ENCODE measurements around the gene DCST2. TPM values are rescaled to one million over a fixed set of nuclear protein-coding genes. Genes with fewer than 3 reads are reported as not detected.

The DCST2 gene
- 0.22 to 0.72 TPM (median 0.46 TPM) in 5 replicates for total RNA-seq (2022; extraction: Qiagen RNA extraction; ENCODE audit: low read depth)

GRCh38 chr1:155033524-155033923, at the start of gene DCST2, which contains the start of gene DCST1:
Gene DCST2, minus strand, starts transcription at chr1:155033781. Its CDS starts 80 bp downstream, at chr1:155033701.
Gene DCST1, plus strand, starts transcription at chr1:155033824. Its CDS starts 213 bp downstream, at chr1:155034037.

GRCh38 chr1:155078469-155079209, 45.1 kb upstream of the DCST2 start, which contains the start of gene EFNA3:
Gene EFNA3, plus strand, starts transcription at chr1:155078837. Its CDS starts 105 bp downstream, at chr1:155078942.

GRCh38 chr1:155063550-155064110, 30.0 kb upstream of the DCST2 start, which contains the start of gene EFNA4:
Gene EFNA4, plus strand, starts transcription at chr1:155063740. Its CDS starts 84 bp downstream, at chr1:155063824.

GRCh38 chr1:155050560-155051341, 17.2 kb upstream of the DCST2 start, which contains the start of gene ADAM15:
Gene ADAM15, plus strand, starts transcription at chr1:155051316. Its CDS starts 71 bp downstream, at chr1:155051387.

GRCh38 chr1:155002464-155003226, 30.9 kb downstream of the DCST2 start, which contains the start of gene ZBTB7B:
Gene ZBTB7B, plus strand, starts transcription at chr1:155002802. Its CDS starts 11,859 bp downstream, at chr1:155014661.

GRCh38 chr1:154993572-154994268, 39.9 kb downstream of the DCST2 start, which contains the start of gene LENEP:
Gene LENEP, plus strand, starts transcription at chr1:154993586. Its CDS starts 22 bp downstream, at chr1:154993608.

GRCh38 chr1:154982897-154983648, 50.5 kb downstream of the DCST2 start, which contains the start of gene FLAD1:
Gene FLAD1, plus strand, starts transcription at chr1:154983344. Its CDS starts 351 bp downstream, at chr1:154983695.

GRCh38 chr1:154974102-154974807, 59.3 kb downstream of the DCST2 start, which contains the start of gene CKS1B:
Gene CKS1B, plus strand, starts transcription at chr1:154974681. Its CDS starts 65 bp downstream, at chr1:154974746.

GRCh38 chr1:154970631-154971340, 62.8 kb downstream of the DCST2 start, which contains the start of gene SHC1:
Gene SHC1, minus strand, starts transcription at chr1:154970747. Its CDS starts 221 bp downstream, at chr1:154970526.

Other genes starting within 250 kb of the DCST2 start
- gene KCNN3, start 163.5 kb downstream of the DCST2 start, total RNA-seq (2022; extraction: Qiagen RNA extraction; ENCODE audit: low read depth) = 0.06 to 0.25 TPM (median 0.11 TPM) in 5 replicates
- gene PMVK, start 97.1 kb downstream of the DCST2 start, total RNA-seq (2022; extraction: Qiagen RNA extraction; ENCODE audit: low read depth) = 34.0 to 43.1 TPM (median 39.3 TPM) in 5 replicates
- gene PBXIP1, start 77.7 kb downstream of the DCST2 start, total RNA-seq (2022; extraction: Qiagen RNA extraction; ENCODE audit: low read depth) = 13.0 to 17.0 TPM (median 13.9 TPM) in 5 replicates
- gene PYGO2, start 72.0 kb downstream of the DCST2 start, total RNA-seq (2022; extraction: Qiagen RNA extraction; ENCODE audit: low read depth) = 22.8 to 24.9 TPM (median 23.9 TPM) in 5 replicates
- gene SHC1, start 63.0 kb downstream of the DCST2 start, total RNA-seq (2022; extraction: Qiagen RNA extraction; ENCODE audit: low read depth) = 136 to 154 TPM (median 140 TPM) in 5 replicates
- 328 to 363 TPM (median 338 TPM) in 5 replicates for gene CKS1B, start 59.1 kb downstream of the DCST2 start, total RNA-seq (2022; extraction: Qiagen RNA extraction; ENCODE audit: low read depth)
- gene FLAD1, start 50.4 kb downstream of the DCST2 start, total RNA-seq (2022; extraction: Qiagen RNA extraction; ENCODE audit: low read depth) = 40.1 to 46.0 TPM (median 41.6 TPM) in 5 replicates
- not detected in 5 replicates for gene LENEP, start 40.2 kb downstream of the DCST2 start, total RNA-seq (2022; extraction: Qiagen RNA extraction; ENCODE audit: low read depth)
- 19.7 to 26.6 TPM (median 25.9 TPM) in 5 replicates for gene ZBTB7B, start 31.0 kb downstream of the DCST2 start, total RNA-seq (2022; extraction: Qiagen RNA extraction; ENCODE audit: low read depth)
- gene DCST1, start within 50 bp of the DCST2 start, total RNA-seq (2022; extraction: Qiagen RNA extraction; ENCODE audit: low read depth) = not detected in 5 replicates
- 64.6 to 76.9 TPM (median 67.8 TPM) in 5 replicates for gene ADAM15, start 17.5 kb upstream of the DCST2 start, total RNA-seq (2022; extraction: Qiagen RNA extraction; ENCODE audit: low read depth)
- 7.3 to 9.0 TPM (median 8.4 TPM) in 5 replicates for gene EFNA4, start 30.0 kb upstream of the DCST2 start, total RNA-seq (2022; extraction: Qiagen RNA extraction; ENCODE audit: low read depth)
- 3.7 to 5.6 TPM (median 4.2 TPM) in 5 replicates for gene EFNA3, start 45.1 kb upstream of the DCST2 start, total RNA-seq (2022; extraction: Qiagen RNA extraction; ENCODE audit: low read depth)
- gene EFNA1, start 94.1 kb upstream of the DCST2 start, total RNA-seq (2022; extraction: Qiagen RNA extraction; ENCODE audit: low read depth) = 30.6 to 50.0 TPM (median 37.3 TPM) in 5 replicates
- 34.2 to 39.1 TPM (median 35.5 TPM) in 5 replicates for gene SLC50A1, start 102.1 kb upstream of the DCST2 start, total RNA-seq (2022; extraction: Qiagen RNA extraction; ENCODE audit: low read depth)
- gene DPM3, start 106.8 kb upstream of the DCST2 start, total RNA-seq (2022; extraction: Qiagen RNA extraction; ENCODE audit: low read depth) = 78.1 to 102 TPM (median 91.3 TPM) in 5 replicates
- 226 to 250 TPM (median 230 TPM) in 5 replicates for gene KRTCAP2, start 139.5 kb upstream of the DCST2 start, total RNA-seq (2022; extraction: Qiagen RNA extraction; ENCODE audit: low read depth)
- 1.3 to 1.8 TPM (median 1.4 TPM) in 5 replicates for gene TRIM46, start 140.1 kb upstream of the DCST2 start, total RNA-seq (2022; extraction: Qiagen RNA extraction; ENCODE audit: low read depth)
- gene THBS3, start 174.1 kb upstream of the DCST2 start, total RNA-seq (2022; extraction: Qiagen RNA extraction; ENCODE audit: low read depth) = 7.5 to 9.9 TPM (median 9.4 TPM) in 5 replicates
- 67.2 to 74.0 TPM (median 72.4 TPM) in 5 replicates for gene MTX1, start 174.9 kb upstream of the DCST2 start, total RNA-seq (2022; extraction: Qiagen RNA extraction; ENCODE audit: low read depth)
- gene ENTREP3, start 221.7 kb upstream of the DCST2 start, total RNA-seq (2022; extraction: Qiagen RNA extraction; ENCODE audit: low read depth) = 28.1 to 40.5 TPM (median 34.2 TPM) in 5 replicates
- 105 to 133 TPM (median 125 TPM) in 5 replicates for gene SCAMP3, start 228.6 kb upstream of the DCST2 start, total RNA-seq (2022; extraction: Qiagen RNA extraction; ENCODE audit: low read depth)
- 18.1 to 31.1 TPM (median 29.0 TPM) in 5 replicates for gene CLK2, start 239.7 kb upstream of the DCST2 start, total RNA-seq (2022; extraction: Qiagen RNA extraction; ENCODE audit: low read depth)
- 3.0 to 5.4 TPM (median 5.3 TPM) in 5 replicates for gene HCN3, start 243.7 kb upstream of the DCST2 start, total RNA-seq (2022; extraction: Qiagen RNA extraction; ENCODE audit: low read depth)

Data from A549 treated with DMSO at 1 μM for 4 hours (cell line).